Measurements from ENCODE around the gene RHOV. TPM values are rescaled to one million over a fixed set of nuclear protein-coding genes. Genes with fewer than 3 reads are reported as not detected.

Gene RHOV
- total RNA-seq, 1 experiment from 2014 or later = 1.4 TPM

DNA sequence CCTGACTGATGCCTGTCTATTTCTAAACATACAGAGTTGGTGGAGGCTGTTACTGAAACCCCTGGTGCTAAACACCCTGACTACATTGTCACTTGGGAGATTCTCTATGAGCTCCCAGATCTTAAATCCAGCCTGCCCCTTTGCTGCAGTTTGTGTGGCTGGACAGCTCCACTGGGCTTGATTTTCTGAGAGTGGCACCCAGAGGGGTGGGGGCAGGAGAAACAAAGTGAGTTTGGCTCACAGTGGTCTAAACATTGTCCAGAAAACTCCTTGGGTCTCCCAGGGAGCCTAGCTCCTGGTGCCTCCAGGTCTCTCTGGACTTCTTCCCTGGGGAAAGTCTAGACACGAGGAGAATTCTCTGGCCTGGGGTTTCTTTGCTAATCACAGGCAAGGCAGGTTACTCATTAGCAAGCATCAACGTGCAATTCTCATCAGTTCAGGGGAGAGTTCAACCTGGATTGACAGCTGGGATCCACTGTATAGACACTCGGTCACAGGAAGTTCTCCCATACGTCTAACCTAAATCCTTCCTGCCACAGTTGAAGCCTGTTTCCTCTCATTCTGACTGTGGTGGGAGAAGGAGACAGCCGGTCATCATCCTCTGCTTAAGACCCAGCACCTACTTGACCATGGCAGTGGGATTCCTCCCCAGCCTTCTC, 48.0 kb upstream of the RHOV start:
- no peak for TF ChIP-seq EZH2 (IDR thresholded peaks at IDR 0.05; ENCODE audit: low read depth)
- TF ChIP-seq, protein P1, sequence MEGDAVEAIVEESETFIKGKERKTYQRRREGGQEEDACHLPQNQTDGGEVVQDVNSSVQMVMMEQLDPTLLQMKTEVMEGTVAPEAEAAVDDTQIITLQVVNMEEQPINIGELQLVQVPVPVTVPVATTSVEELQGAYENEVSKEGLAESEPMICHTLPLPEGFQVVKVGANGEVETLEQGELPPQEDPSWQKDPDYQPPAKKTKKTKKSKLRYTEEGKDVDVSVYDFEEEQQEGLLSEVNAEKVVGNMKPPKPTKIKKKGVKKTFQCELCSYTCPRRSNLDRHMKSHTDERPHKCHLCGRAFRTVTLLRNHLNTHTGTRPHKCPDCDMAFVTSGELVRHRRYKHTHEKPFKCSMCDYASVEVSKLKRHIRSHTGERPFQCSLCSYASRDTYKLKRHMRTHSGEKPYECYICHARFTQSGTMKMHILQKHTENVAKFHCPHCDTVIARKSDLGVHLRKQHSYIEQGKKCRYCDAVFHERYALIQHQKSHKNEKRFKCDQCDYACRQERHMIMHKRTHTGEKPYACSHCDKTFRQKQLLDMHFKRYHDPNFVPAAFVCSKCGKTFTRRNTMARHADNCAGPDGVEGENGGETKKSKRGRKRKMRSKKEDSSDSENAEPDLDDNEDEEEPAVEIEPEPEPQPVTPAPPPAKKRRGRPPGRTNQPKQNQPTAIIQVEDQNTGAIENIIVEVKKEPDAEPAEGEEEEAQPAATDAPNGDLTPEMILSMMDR (conservative IDR thresholded peaks at IDR 0.05) = no peak
- ChIA-PET CTCF (no interaction called here), POLR2A (ENCODE audit: unreplicated experiment) (interaction anchor here (0.6 to 0.7 kb wide), 2 partner anchors 184 to 206 kb away, joined by 4 read pairs; no protein-coding TSS in a partner anchor)
- intact Hi-C loops (cut with micrococcal nuclease; ENCODE audit: unreplicated experiment) = no loop called here
- no peaks in the 10 kb centered on the region for H4K20me1 ChIP-seq (ENCODE audit: insufficient read depth)
- no peak for DNase-seq
- no peak overlapping the region for H3K4me3 ChIP-seq
- H3K27ac ChIP-seq = no peak overlapping the region
- H3K4me2 ChIP-seq = no peak overlapping the region
- no peaks in the 10 kb centered on the region for H3K9me3 ChIP-seq (ENCODE audit: insufficient read depth, low read depth)
- H3F3A ChIP-seq (ENCODE audit: insufficient read depth, low read depth) = peaks cover 2% of the 10 kb centered on the region; the same call in 1 of the 2 replicates
- H3K36me3 ChIP-seq (ENCODE audit: low read depth) = no peaks in the 10 kb centered on the region
- no peaks in the 10 kb centered on the region for H3K9me2 ChIP-seq (ENCODE audit: insufficient read depth)
- H3K79me2 ChIP-seq (ENCODE audit: low read depth) = no peaks in the 10 kb centered on the region
- 0 out of 2 replicates have a peak, but pooled peaks cover 6% of the 10 kb centered on the region for H3K4me1 ChIP-seq (replicated peaks; ENCODE audit: insufficient read depth)
- no TSS peak for BruUV-seq (replicated peaks)
- H3K27me3 ChIP-seq (ENCODE audit: insufficient read depth, low read depth) = peaks cover 11% of the 10 kb centered on the region
- no peak overlapping the region for H2AFZ ChIP-seq

DNA sequence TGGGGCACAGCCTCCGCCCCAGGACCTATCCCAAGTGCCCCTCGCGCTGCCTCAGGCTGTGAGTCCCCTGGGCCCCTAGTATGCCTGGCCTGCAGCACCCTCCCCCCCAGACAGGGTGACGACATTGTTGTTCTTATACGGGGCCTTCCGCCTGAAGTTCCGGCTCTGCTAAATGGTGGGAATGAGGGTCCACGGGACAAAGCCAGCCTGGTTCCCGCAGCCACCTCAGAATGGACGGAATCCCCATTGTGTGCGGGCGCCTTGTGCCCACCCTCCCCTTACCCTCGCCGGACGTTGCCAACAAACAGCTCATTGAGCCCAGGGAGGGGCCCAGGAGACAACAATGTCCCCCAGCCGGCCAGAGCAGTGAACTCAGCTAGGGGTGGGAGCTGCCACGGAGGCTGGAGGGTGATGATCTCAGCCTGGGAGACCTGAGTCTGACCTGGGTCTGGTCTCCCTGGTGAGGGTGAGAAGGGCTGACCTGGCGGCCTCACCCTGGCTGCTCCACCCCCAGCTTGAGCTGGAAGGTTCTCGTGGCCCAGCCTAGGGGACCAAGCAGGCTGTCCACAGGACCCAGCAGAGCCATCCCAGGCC, 44.9 kb upstream of the RHOV start:
- no peaks in the 10 kb centered on the region for H3K79me2 ChIP-seq (ENCODE audit: low read depth)
- H3K27me3 ChIP-seq (ENCODE audit: insufficient read depth, low read depth) = no peaks in the 10 kb centered on the region
- no peaks in the 10 kb centered on the region for H3K4me1 ChIP-seq (replicated peaks; ENCODE audit: insufficient read depth)
- intact Hi-C loops (cut with micrococcal nuclease; ENCODE audit: unreplicated experiment) = no loop called here
- no peak overlapping the region for H3K27ac ChIP-seq
- BruUV-seq (replicated peaks) = no TSS peak
- no peak for TF ChIP-seq EZH2 (IDR thresholded peaks at IDR 0.05; ENCODE audit: low read depth)
- TF ChIP-seq, protein P1 (conservative IDR thresholded peaks at IDR 0.05) = no peak
- ChIA-PET CTCF (interaction anchor here (0.5 kb wide), 1 partner anchor 222 kb away, joined by 6 read pairs; no protein-coding TSS in a partner anchor), POLR2A (ENCODE audit: unreplicated experiment) (no interaction called here)
- H3K4me3 ChIP-seq = no peak overlapping the region
- H3K9me3 ChIP-seq (ENCODE audit: insufficient read depth, low read depth) = no peaks in the 10 kb centered on the region
- no peak for DNase-seq
- H3K4me2 ChIP-seq = no peak overlapping the region
- no peaks in the 10 kb centered on the region for H3K9me2 ChIP-seq (ENCODE audit: insufficient read depth)
- no peaks in the 10 kb centered on the region for H4K20me1 ChIP-seq (ENCODE audit: insufficient read depth)
- no peaks in the 10 kb centered on the region for H3F3A ChIP-seq (ENCODE audit: insufficient read depth, low read depth)
- no peaks in the 10 kb centered on the region for H3K36me3 ChIP-seq (ENCODE audit: low read depth)
- H2AFZ ChIP-seq = no peak overlapping the region

DNA sequence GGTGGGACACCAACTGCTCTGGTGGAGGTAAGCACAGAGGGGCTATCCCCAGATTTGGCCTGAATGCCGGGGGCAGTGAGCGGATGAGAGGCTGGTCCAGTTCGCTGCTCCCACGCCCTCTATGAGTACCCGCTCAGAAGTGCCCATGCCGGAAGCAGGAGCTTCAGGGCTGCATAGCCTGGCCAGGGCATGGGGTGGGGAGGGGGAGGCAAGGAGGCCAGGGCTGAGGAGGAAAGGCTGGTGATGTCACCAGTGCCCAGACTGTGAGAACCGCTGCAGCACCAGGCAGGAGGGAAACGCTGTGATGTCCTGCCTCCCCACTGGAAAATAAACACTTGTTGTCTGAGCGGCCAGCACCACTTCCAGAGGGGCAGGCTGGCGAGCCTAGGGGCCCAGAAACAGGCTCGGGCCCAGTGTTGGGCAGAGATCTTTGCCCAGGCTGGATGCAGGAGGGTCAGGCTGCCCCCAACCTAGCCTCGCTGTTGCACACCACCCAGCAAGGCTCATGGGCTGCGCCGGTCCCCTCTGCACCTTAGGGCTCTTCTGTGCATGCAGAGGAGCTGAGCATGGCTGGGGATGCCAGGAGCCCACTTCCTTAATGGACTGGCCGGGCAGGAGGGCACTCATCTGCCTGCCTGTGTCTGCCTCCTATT, 44.2 kb upstream of the RHOV start:
- no peak overlapping the region for H3K4me2 ChIP-seq
- no peak for DNase-seq
- no peak overlapping the region for H3K4me3 ChIP-seq
- no peak overlapping the region for H3K27ac ChIP-seq
- H3K9me2 ChIP-seq (ENCODE audit: insufficient read depth) = no peaks in the 10 kb centered on the region
- no peaks in the 10 kb centered on the region for H3K79me2 ChIP-seq (ENCODE audit: low read depth)
- ChIA-PET CTCF (interaction anchor here (0.5 to 0.7 kb wide), 2 partner anchors 60 to 223 kb away, joined by 3 to 6 read pairs; no protein-coding TSS in a partner anchor), POLR2A (ENCODE audit: unreplicated experiment) (no interaction called here)
- no peaks in the 10 kb centered on the region for H3K27me3 ChIP-seq (ENCODE audit: insufficient read depth, low read depth)
- no peaks in the 10 kb centered on the region for H3K9me3 ChIP-seq (ENCODE audit: insufficient read depth, low read depth)
- no TSS peak for BruUV-seq (replicated peaks)
- H2AFZ ChIP-seq = no peak overlapping the region
- intact Hi-C loops (cut with micrococcal nuclease; ENCODE audit: unreplicated experiment) = no loop called here
- H4K20me1 ChIP-seq (ENCODE audit: insufficient read depth) = no peaks in the 10 kb centered on the region
- H3F3A ChIP-seq (ENCODE audit: insufficient read depth, low read depth) = no peaks in the 10 kb centered on the region
- H3K4me1 ChIP-seq (replicated peaks; ENCODE audit: insufficient read depth) = no peaks in the 10 kb centered on the region
- TF ChIP-seq, protein P1 (conservative IDR thresholded peaks at IDR 0.05) = no peak
- TF ChIP-seq EZH2 (IDR thresholded peaks at IDR 0.05; ENCODE audit: low read depth) = no peak
- no peaks in the 10 kb centered on the region for H3K36me3 ChIP-seq (ENCODE audit: low read depth)

Data from PC-9 (cell line).